Smooth muscle cell of trachea (primary cell): Measurements from ENCODE around the gene MBD3L3. TPM values are rescaled to one million over a fixed set of nuclear protein-coding genes. Genes with fewer than 3 reads are reported as not detected.

ENCODE experiments used
- total RNA-seq: library from RNA; depleted of rRNA; stranded (reverse); fragments of >200 nt; gene quantifications from 2 replicates; pipeline ENCODE4 v1.2.1, GENCODE V29; 2014

MBD3L3 gene
- not detected in 2 replicates for total RNA-seq

DNA sequence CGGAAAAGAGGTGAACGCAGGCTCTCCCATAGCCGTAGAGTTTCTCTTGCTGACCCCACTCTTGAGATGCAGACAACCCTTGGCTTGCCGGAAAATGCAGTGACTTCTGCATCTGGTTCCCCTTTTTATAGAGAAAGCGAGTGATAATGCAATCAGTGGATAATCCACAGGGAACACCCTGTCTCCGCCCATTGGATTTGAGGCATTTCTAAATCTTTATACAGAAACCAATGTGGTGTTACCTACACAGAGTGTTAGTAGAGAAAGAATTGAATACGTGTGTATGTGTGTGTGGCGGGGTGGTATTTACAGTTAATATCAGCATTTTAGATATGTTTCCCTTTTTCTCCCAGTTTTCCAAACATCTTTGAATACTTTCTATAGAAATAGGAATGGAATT is at the start of gene MBD3L3:
TSS of gene MBD3L3 (minus strand) at position 101 of the 400 bp plus-strand sequence. CDS start at position 30, 71 bp downstream.

DNA sequence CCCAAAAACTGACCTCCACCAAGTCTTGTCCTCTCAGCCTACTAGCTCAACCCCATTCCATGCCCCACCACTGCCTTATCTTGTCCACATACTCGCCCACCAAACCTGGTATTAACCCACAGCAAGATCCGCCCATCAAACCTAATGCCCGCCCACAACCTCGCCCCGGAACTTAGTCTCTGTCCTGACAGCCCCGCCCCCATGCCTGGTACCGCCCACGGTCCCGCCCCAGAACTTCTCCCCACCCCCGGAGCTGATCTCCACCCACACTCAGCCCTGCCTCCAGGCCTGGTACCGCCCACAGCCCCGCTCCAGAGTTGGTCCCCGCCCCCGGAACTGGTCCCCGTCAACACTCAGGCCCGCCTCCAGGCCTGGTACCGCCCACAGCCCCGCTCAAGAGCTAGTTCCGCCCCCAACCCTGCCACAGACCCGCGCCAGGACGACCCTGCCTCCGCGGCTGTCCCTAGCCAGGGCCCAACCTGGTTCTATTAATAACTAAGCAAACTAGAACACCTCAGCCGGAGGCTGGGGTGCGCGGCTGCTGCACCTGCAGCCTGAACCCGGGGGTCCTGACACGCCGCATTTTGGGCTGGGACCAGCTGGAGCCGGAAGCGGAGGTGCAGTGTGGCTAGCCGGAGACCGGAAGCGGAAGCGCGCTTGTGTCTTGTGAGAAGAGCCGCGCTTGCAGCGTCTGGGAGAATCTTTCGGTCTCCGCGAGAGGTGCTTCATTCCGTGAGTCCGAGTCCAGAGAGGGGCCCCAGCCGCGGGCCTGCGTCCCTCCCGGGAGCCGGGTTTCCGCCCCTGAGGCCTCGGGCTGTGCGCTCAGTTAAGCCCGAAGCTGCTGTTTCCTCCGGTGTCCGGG is 10.8 kb upstream of the MBD3L3 start, which contains the start of gene ZNF557:
TSS of gene ZNF557 (plus strand) at position 662 of the 862 bp plus-strand sequence. CDS start 5,372 bp downstream, outside the sequence.

DNA sequence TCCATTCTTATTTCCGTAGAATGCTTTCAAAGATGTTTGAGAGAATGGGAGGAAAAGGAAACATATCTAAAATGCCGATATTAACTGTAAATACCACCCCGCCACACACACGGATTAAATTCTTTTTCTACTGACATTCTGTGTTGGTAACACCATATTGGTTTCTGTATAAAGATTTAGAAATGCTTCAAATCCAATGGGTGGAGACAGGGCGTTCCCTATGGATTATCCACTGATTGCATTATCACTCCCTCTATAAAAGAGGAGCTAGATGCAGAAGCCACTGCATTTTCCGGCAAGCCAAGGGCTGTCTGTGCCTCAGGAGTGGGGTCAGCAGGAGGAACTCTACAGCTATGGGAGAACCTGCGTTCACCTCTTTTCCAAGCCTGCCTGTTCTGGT is 9.5 kb downstream of the MBD3L3 start, which contains the start of gene MBD3L2:
TSS of gene MBD3L2 (plus strand) at position 301 of the 400 bp plus-strand sequence. CDS start at position 354, 53 bp downstream.

DNA sequence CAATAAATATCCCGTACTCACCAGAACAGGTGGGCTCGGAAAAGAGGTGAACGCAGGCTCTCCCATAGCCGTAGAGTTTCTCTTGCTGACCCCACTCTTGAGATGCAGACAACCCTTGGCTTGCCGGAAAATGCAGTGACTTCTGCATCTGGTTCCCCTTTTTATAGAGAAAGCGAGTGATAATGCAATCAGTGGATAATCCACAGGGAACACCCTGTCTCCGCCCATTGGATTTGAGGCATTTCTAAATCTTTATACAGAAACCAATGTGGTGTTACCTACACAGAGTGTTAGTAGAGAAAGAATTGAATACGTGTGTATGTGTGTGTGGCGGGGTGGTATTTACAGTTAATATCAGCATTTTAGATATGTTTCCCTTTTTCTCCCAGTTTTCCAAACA is 18.4 kb downstream of the MBD3L3 start, which contains the start of gene MBD3L4:
TSS of gene MBD3L4 (minus strand) at position 101 of the 400 bp plus-strand sequence. CDS start at position 66, 35 bp downstream.

GRCh38 chr19:7030278-7030677 is 28.2 kb downstream of the MBD3L3 start, which contains the start of gene MBD3L5:
TSS of gene MBD3L5 (plus strand) at chr19:7030578. CDS start at chr19:7030612, 34 bp downstream.

DNA sequence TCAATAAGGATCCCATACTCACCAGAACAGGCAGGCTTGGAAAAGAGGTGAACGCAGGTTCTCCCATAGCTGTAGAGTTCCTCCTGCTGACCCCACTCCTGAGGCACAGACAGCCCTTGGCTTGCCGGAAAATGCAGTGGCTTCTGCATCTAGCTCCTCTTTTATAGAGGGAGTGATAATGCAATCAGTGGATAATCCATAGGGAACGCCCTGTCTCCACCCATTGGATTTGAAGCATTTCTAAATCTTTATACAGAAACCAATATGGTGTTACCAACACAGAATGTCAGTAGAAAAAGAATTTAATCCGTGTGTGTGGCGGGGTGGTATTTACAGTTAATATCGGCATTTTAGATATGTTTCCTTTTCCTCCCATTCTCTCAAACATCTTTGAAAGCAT is 37.1 kb downstream of the MBD3L3 start, which contains the start of gene MBD3L2B:
TSS of gene MBD3L2B (minus strand) at position 101 of the 400 bp plus-strand sequence. CDS start at position 67, 34 bp downstream.

Other genes with a start within 250 kb of the MBD3L3 start
- 0.17 TPM in 1 of 2 replicates, not detected in the other for gene ADGRE1, start 171.1 kb downstream of the MBD3L3 start, total RNA-seq
- not detected in 2 replicates for gene MBD3L2B, start 37.2 kb downstream of the MBD3L3 start, total RNA-seq
- gene MBD3L5, start 28.1 kb downstream of the MBD3L3 start, total RNA-seq, result not detected in 2 replicates
- gene MBD3L4, start 18.5 kb downstream of the MBD3L3 start, total RNA-seq, result not detected in 2 replicates
- gene MBD3L2, start 9.4 kb downstream of the MBD3L3 start, total RNA-seq, result not detected in 2 replicates
- 20.2 and 23.8 TPM in 2 replicates for gene ZNF557, start 11.0 kb upstream of the MBD3L3 start, total RNA-seq
- gene INSR, start 235.7 kb upstream of the MBD3L3 start, total RNA-seq, result 10.9 and 30.6 TPM in 2 replicates